Measurements from ENCODE around the gene PEAK1. TPM values are rescaled to one million over a fixed set of nuclear protein-coding genes. Genes with fewer than 3 reads are reported as not detected.

Gene PEAK1
- total and polyA plus RNA-seq, 2 experiments from 2014 or later, result 7.8 to 34.1 TPM

DNA sequence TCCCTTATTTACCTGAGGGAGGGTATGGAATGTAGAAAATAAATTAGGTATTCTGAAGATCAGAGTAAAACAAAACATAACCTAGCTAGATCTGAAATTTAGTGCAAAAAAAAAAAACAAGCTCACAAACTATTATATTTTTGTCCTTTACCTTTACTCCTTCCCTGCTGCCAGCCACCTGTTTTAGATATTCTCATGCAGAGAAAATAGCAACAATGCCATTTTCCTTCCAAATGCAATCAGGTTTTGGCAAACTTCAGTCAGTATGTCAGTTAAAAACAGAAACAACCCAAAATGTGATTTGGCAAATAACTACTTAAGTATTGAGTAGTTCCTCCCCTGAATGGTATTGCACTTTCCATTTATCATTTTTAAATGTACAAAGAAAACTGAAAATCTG, 35.8 kb downstream of the PEAK1 start:
- Histone ChIP-seq H3K36me3 (ENCODE audit: insufficient read depth) (no peaks in the 10 kb centered on the region), H3K27ac (ENCODE audit: low read depth) (no peak overlapping the region), H3K79me2 (replicated peaks; ENCODE audit: insufficient read depth) (peaks cover 50% of the 10 kb centered on the region), H2AFZ (no peak overlapping the region), H3K4me1 (ENCODE audit: insufficient read depth) (peaks cover 7% of the 10 kb centered on the region; the same call in 1 of the 2 replicates), H3K4me2 (no peak overlapping the region), H4K20me1 (replicated peaks; ENCODE audit: insufficient read depth) (no peaks in the 10 kb centered on the region; the same call in 1 of the 2 replicates), H3K4me3 (no peak overlapping the region), H3K9me2 (ENCODE audit: insufficient read depth) (no peaks in the 10 kb centered on the region), H3K27me3 (ENCODE audit: insufficient read depth) (no peaks in the 10 kb centered on the region), H3F3A (replicated peaks; ENCODE audit: low read depth) (no peaks in the 10 kb centered on the region)
- H3K27me3 Mint-ChIP-seq (ENCODE audit: insufficient read depth, low read depth, poor library complexity), result peaks cover 2% of the 10 kb centered on the region
- ATAC-seq, result no peak
- no peak for DNase-seq (ENCODE audit: low spot score)
- H3K4me3 Mint-ChIP-seq, result no peak overlapping the region
- no peaks in the 10 kb centered on the region for H3K9me3 Mint-ChIP-seq
- H3K27ac Mint-ChIP-seq, result no peak overlapping the region
- peaks cover 27% of the 10 kb centered on the region; the same call in 2 of the 3 replicates for H3K4me1 Mint-ChIP-seq
- TF ChIP-seq, protein P1, sequence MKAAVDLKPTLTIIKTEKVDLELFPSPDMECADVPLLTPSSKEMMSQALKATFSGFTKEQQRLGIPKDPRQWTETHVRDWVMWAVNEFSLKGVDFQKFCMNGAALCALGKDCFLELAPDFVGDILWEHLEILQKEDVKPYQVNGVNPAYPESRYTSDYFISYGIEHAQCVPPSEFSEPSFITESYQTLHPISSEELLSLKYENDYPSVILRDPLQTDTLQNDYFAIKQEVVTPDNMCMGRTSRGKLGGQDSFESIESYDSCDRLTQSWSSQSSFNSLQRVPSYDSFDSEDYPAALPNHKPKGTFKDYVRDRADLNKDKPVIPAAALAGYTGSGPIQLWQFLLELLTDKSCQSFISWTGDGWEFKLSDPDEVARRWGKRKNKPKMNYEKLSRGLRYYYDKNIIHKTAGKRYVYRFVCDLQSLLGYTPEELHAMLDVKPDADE (IDR thresholded peaks at IDR 0.05), result no peak
- TF ChIP-seq, protein P2, sequence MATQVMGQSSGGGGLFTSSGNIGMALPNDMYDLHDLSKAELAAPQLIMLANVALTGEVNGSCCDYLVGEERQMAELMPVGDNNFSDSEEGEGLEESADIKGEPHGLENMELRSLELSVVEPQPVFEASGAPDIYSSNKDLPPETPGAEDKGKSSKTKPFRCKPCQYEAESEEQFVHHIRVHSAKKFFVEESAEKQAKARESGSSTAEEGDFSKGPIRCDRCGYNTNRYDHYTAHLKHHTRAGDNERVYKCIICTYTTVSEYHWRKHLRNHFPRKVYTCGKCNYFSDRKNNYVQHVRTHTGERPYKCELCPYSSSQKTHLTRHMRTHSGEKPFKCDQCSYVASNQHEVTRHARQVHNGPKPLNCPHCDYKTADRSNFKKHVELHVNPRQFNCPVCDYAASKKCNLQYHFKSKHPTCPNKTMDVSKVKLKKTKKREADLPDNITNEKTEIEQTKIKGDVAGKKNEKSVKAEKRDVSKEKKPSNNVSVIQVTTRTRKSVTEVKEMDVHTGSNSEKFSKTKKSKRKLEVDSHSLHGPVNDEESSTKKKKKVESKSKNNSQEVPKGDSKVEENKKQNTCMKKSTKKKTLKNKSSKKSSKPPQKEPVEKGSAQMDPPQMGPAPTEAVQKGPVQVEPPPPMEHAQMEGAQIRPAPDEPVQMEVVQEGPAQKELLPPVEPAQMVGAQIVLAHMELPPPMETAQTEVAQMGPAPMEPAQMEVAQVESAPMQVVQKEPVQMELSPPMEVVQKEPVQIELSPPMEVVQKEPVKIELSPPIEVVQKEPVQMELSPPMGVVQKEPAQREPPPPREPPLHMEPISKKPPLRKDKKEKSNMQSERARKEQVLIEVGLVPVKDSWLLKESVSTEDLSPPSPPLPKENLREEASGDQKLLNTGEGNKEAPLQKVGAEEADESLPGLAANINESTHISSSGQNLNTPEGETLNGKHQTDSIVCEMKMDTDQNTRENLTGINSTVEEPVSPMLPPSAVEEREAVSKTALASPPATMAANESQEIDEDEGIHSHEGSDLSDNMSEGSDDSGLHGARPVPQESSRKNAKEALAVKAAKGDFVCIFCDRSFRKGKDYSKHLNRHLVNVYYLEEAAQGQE (IDR thresholded peaks at IDR 0.05; ENCODE audit: unreplicated experiment), result no peak
- TF ChIP-seq ZNF331 (CRISPR knock-in tag; IDR thresholded peaks at IDR 0.05; ENCODE audit: low read depth) (no peak), POLR2AphosphoS5 (IDR thresholded peaks at IDR 0.05; ENCODE audit: low read depth) (no peak), STAT1 (IDR thresholded peaks at IDR 0.05; ENCODE audit: unreplicated experiment) (no peak), ZNF114 (CRISPR knock-in tag; IDR thresholded peaks at IDR 0.05) (no peak), EZH2phosphoT487 (IDR thresholded peaks at IDR 0.05; ENCODE audit: unreplicated experiment) (no peak), EZH2 (IDR thresholded peaks at IDR 0.05; ENCODE audit: low read depth, unreplicated experiment) (no peak), CREB1 (CRISPR knock-in tag; IDR thresholded peaks at IDR 0.05; ENCODE audit: low read depth) (no peak), NANOG (IDR thresholded peaks at IDR 0.05; ENCODE audit: borderline replicate concordance) (no peak), JUNB (IDR thresholded peaks at IDR 0.05; ENCODE audit: unreplicated experiment) (no peak)
- TF ChIP-seq, protein P3, sequence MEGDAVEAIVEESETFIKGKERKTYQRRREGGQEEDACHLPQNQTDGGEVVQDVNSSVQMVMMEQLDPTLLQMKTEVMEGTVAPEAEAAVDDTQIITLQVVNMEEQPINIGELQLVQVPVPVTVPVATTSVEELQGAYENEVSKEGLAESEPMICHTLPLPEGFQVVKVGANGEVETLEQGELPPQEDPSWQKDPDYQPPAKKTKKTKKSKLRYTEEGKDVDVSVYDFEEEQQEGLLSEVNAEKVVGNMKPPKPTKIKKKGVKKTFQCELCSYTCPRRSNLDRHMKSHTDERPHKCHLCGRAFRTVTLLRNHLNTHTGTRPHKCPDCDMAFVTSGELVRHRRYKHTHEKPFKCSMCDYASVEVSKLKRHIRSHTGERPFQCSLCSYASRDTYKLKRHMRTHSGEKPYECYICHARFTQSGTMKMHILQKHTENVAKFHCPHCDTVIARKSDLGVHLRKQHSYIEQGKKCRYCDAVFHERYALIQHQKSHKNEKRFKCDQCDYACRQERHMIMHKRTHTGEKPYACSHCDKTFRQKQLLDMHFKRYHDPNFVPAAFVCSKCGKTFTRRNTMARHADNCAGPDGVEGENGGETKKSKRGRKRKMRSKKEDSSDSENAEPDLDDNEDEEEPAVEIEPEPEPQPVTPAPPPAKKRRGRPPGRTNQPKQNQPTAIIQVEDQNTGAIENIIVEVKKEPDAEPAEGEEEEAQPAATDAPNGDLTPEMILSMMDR (conservative IDR thresholded peaks at IDR 0.05; ENCODE audit: low read depth in 2 of 2), result no peak
- TF ChIP-seq, protein P4, sequence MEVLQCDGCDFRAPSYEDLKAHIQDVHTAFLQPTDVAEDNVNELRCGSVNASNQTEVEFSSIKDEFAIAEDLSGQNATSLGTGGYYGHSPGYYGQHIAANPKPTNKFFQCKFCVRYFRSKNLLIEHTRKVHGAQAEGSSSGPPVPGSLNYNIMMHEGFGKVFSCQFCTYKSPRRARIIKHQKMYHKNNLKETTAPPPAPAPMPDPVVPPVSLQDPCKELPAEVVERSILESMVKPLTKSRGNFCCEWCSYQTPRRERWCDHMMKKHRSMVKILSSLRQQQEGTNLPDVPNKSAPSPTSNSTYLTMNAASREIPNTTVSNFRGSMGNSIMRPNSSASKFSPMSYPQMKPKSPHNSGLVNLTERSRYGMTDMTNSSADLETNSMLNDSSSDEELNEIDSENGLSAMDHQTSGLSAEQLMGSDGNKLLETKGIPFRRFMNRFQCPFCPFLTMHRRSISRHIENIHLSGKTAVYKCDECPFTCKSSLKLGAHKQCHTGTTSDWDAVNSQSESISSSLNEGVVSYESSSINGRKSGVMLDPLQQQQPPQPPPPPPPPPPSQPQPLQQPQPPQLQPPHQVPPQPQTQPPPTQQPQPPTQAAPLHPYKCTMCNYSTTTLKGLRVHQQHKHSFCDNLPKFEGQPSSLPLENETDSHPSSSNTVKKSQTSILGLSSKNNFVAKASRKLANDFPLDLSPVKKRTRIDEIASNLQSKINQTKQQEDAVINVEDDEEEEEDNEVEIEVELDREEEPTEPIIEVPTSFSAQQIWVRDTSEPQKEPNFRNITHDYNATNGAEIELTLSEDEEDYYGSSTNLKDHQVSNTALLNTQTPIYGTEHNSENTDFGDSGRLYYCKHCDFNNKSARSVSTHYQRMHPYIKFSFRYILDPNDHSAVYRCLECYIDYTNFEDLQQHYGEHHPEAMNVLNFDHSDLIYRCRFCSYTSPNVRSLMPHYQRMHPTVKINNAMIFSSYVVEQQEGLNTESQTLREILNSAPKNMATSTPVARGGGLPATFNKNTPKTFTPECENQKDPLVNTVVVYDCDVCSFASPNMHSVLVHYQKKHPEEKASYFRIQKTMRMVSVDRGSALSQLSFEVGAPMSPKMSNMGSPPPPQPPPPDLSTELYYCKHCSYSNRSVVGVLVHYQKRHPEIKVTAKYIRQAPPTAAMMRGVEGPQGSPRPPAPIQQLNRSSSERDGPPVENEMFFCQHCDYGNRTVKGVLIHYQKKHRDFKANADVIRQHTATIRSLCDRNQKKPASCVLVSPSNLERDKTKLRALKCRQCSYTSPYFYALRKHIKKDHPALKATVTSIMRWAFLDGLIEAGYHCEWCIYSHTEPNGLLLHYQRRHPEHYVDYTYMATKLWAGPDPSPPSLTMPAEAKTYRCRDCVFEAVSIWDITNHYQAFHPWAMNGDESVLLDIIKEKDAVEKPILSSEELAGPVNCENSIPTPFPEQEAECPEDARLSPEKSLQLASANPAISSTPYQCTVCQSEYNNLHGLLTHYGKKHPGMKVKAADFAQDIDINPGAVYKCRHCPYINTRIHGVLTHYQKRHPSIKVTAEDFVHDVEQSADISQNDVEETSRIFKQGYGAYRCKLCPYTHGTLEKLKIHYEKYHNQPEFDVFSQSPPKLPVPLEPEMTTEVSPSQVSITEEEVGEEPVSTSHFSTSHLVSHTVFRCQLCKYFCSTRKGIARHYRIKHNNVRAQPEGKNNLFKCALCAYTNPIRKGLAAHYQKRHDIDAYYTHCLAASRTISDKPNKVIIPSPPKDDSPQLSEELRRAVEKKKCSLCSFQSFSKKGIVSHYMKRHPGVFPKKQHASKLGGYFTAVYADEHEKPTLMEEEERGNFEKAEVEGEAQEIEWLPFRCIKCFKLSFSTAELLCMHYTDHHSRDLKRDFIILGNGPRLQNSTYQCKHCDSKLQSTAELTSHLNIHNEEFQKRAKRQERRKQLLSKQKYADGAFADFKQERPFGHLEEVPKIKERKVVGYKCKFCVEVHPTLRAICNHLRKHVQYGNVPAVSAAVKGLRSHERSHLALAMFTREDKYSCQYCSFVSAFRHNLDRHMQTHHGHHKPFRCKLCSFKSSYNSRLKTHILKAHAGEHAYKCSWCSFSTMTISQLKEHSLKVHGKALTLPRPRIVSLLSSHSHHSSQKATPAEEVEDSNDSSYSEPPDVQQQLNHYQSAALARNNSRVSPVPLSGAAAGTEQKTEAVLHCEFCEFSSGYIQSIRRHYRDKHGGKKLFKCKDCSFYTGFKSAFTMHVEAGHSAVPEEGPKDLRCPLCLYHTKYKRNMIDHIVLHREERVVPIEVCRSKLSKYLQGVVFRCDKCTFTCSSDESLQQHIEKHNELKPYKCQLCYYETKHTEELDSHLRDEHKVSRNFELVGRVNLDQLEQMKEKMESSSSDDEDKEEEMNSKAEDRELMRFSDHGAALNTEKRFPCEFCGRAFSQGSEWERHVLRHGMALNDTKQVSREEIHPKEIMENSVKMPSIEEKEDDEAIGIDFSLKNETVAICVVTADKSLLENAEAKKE (CRISPR knock-in tag; IDR thresholded peaks at IDR 0.05), result no peak
- no peaks in the 10 kb centered on the region for H3K36me3 Mint-ChIP-seq (ENCODE audit: low read depth)
